Measurements from ENCODE around the gene ERICH4.
A peak's percentile ranks its signal among the peaks of the same experiment; 100 is the strongest.
"Not testable (repeated sequence)": the region's sequence is repeated elsewhere in the genome, so short reads cannot be mapped to it uniquely, and the experiment has no call there.

Gene ERICH4

DNA sequence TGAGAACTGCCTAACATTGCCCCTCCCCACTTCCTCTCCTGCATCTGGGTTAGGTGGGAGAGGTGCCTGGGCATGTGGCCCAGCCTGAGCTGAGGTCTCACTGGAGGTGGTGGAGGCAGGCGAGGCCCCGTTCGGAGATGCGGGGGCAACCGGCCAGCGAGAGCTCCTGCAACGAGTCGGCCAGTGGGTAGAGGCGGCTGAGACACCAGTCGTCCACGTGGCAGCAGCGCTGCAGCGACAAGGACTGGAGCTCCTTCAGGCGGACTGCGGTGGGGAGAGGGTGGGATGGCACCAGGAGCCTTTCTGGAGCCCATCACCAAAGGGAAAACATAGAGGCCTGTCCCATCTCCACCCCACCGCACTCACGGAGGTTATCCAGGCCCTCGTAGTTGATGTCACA lies 9.8 kb upstream of the ERICH4 start:
- Histone ChIP-seq H3K4me3 (ENCODE audit: low read depth in 1 of 5, low read length in 5 of 5) (no peak overlapping the region), H3K27me3 (ENCODE audit: control insufficient read depth in 5 of 5, insufficient read depth in 4 of 5, low read length in 5 of 5) (no peaks in the 10 kb centered on the region), H3K9ac (ENCODE audit: low read length in 5 of 5) (no peak overlapping the region), H3K4me1 (ENCODE audit: control insufficient read depth in 5 of 5, insufficient read depth in 5 of 5, low read length in 5 of 5) (peaks cover 0 to 17% (median 5%) of the 10 kb centered on the region in 5 donors), H3K36me3 (ENCODE audit: control insufficient read depth in 5 of 5, insufficient read depth in 5 of 5, low read length in 5 of 5) (peaks cover 0 to 46% (median 40%) of the 10 kb centered on the region in 5 donors), H3K9me3 (ENCODE audit: control insufficient read depth in 5 of 5, low read length in 5 of 5) (no peaks in the 10 kb centered on the region), H3K27ac (ENCODE audit: low read depth, low read length) (no peak overlapping the region)

- peaks cover 0 to 46% (median 38%) of the 10 kb centered on the region in 5 donors for H3K36me3 ChIP-seq (ENCODE audit: control insufficient read depth in 5 of 5, insufficient read depth in 5 of 5, low read length in 5 of 5)
- no peak overlapping the region for H3K4me3 ChIP-seq (ENCODE audit: low read depth in 1 of 5, low read length in 5 of 5)
- H3K4me1 ChIP-seq (ENCODE audit: control insufficient read depth in 5 of 5, insufficient read depth in 5 of 5, low read length in 5 of 5) = peaks cover 3 to 14% (median 6%) of the 10 kb centered on the region in 5 donors
- no peaks in the 10 kb centered on the region for H3K9me3 ChIP-seq (ENCODE audit: control insufficient read depth in 5 of 5, low read length in 5 of 5)
- H3K27me3 ChIP-seq (ENCODE audit: control insufficient read depth in 5 of 5, insufficient read depth in 4 of 5, low read length in 5 of 5) = no peaks in the 10 kb centered on the region
- H3K9ac ChIP-seq (ENCODE audit: low read length in 5 of 5) = no peak overlapping the region
- no peak overlapping the region for H3K27ac ChIP-seq (ENCODE audit: low read depth, low read length)
Observed at GRCh38 chr19:41434450-41434849, 8.5 kb upstream of the ERICH4 start.

GRCh38 chr19:41435376-41435775 lies 7.6 kb upstream of the ERICH4 start:
- not testable (repeated sequence) for H3K9me3 ChIP-seq (ENCODE audit: control insufficient read depth in 5 of 5, low read length in 5 of 5); H3K4me3 ChIP-seq (ENCODE audit: low read depth in 1 of 5, low read length in 5 of 5); H3K9ac ChIP-seq (ENCODE audit: low read length in 5 of 5); H3K27ac ChIP-seq (ENCODE audit: low read depth, low read length); H3K27me3 ChIP-seq (ENCODE audit: control insufficient read depth in 5 of 5, insufficient read depth in 4 of 5, low read length in 5 of 5)
- peaks cover 7 to 18% (median 9%) of the 10 kb centered on the region in 5 donors for H3K4me1 ChIP-seq (ENCODE audit: control insufficient read depth in 5 of 5, insufficient read depth in 5 of 5, low read length in 5 of 5)
- peaks cover 0 to 46% (median 38%) of the 10 kb centered on the region in 5 donors for H3K36me3 ChIP-seq (ENCODE audit: control insufficient read depth in 5 of 5, insufficient read depth in 5 of 5, low read length in 5 of 5)

GRCh38 chr19:41435936-41436673 lies 6.9 kb upstream of the ERICH4 start:
- Histone ChIP-seq H3K4me3 (ENCODE audit: low read depth in 1 of 5, low read length in 5 of 5) (no peak overlapping the region), H3K9me3 (ENCODE audit: control insufficient read depth in 5 of 5, low read length in 5 of 5) (no peaks in the 10 kb centered on the region), H3K36me3 (ENCODE audit: control insufficient read depth in 5 of 5, insufficient read depth in 5 of 5, low read length in 5 of 5) (peaks cover 0 to 40% (median 35%) of the 10 kb centered on the region in 5 donors), H3K4me1 (ENCODE audit: control insufficient read depth in 5 of 5, insufficient read depth in 5 of 5, low read length in 5 of 5) (peaks cover 7 to 16% (median 9%) of the 10 kb centered on the region in 5 donors), H3K9ac (ENCODE audit: low read length in 5 of 5) (no peak overlapping the region), H3K27ac (ENCODE audit: low read depth, low read length) (no peak overlapping the region), H3K27me3 (ENCODE audit: control insufficient read depth in 5 of 5, insufficient read depth in 4 of 5, low read length in 5 of 5) (no peaks in the 10 kb centered on the region)

- Histone ChIP-seq H3K9ac (ENCODE audit: low read length in 5 of 5) (no peak overlapping the region), H3K4me1 (ENCODE audit: control insufficient read depth in 5 of 5, insufficient read depth in 5 of 5, low read length in 5 of 5) (peaks cover 7 to 15% (median 9%) of the 10 kb centered on the region in 5 donors)
Observed at GRCh38 chr19:41436674-41436951, 6.3 kb upstream of the ERICH4 start.

GRCh38 chr19:41437944-41438574 lies 4.9 kb upstream of the ERICH4 start:
- Histone ChIP-seq H3K36me3 (ENCODE audit: control insufficient read depth in 5 of 5, insufficient read depth in 5 of 5, low read length in 5 of 5) (peaks cover 0 to 21% (median 16%) of the 10 kb centered on the region in 5 donors), H3K27ac (ENCODE audit: low read depth, low read length) (no peak overlapping the region), H3K4me3 (ENCODE audit: low read depth in 1 of 5, low read length in 5 of 5) (no peak overlapping the region), H3K9me3 (ENCODE audit: control insufficient read depth in 5 of 5, low read length in 5 of 5) (no peaks in the 10 kb centered on the region), H3K4me1 (ENCODE audit: control insufficient read depth in 5 of 5, insufficient read depth in 5 of 5, low read length in 5 of 5) (peaks cover 7 to 15% (median 9%) of the 10 kb centered on the region in 5 donors), H3K27me3 (ENCODE audit: control insufficient read depth in 5 of 5, insufficient read depth in 4 of 5, low read length in 5 of 5) (peaks cover 0 to 11% (median 0%) of the 10 kb centered on the region in 5 donors), H3K9ac (ENCODE audit: low read length in 5 of 5) (no peak overlapping the region)

More at GRCh38 chr19:41436674-41436951, 6.3 kb upstream of the ERICH4 start:
- H3K27ac ChIP-seq (ENCODE audit: low read depth, low read length) = no peak overlapping the region
- H3K27me3 ChIP-seq (ENCODE audit: control insufficient read depth in 5 of 5, insufficient read depth in 4 of 5, low read length in 5 of 5) = peaks cover 0 to 3% (median 0%) of the 10 kb centered on the region in 5 donors
- no peak overlapping the region for H3K4me3 ChIP-seq (ENCODE audit: low read depth in 1 of 5, low read length in 5 of 5)
- no peaks in the 10 kb centered on the region for H3K9me3 ChIP-seq (ENCODE audit: control insufficient read depth in 5 of 5, low read length in 5 of 5)
- H3K36me3 ChIP-seq (ENCODE audit: control insufficient read depth in 5 of 5, insufficient read depth in 5 of 5, low read length in 5 of 5) = peaks cover 0 to 36% (median 30%) of the 10 kb centered on the region in 5 donors

- Histone ChIP-seq H3K9me3 (ENCODE audit: control insufficient read depth in 5 of 5, low read length in 5 of 5) (no peaks in the 10 kb centered on the region), H3K4me3 (ENCODE audit: low read depth in 1 of 5, low read length in 5 of 5) (peak within 1 kb of the TSS; percentile 77 to 99 (median 90)), H3K36me3 (ENCODE audit: control insufficient read depth in 5 of 5, insufficient read depth in 5 of 5, low read length in 5 of 5) (peaks cover 0 to 15% (median 11%) of the 10 kb centered on the region in 5 donors), H3K4me1 (ENCODE audit: control insufficient read depth in 5 of 5, insufficient read depth in 5 of 5, low read length in 5 of 5) (peaks cover 7 to 15% (median 9%) of the 10 kb centered on the region in 5 donors), H3K27ac (ENCODE audit: low read depth, low read length) (peak within 1 kb of the TSS; percentile 98), H3K27me3 (ENCODE audit: control insufficient read depth in 5 of 5, insufficient read depth in 4 of 5, low read length in 5 of 5) (peaks cover 0 to 15% (median 0%) of the 10 kb centered on the region in 5 donors), H3K9ac (ENCODE audit: low read length in 5 of 5) (peak within 1 kb of the TSS; percentile 77 to 95 (median 79))
Observed at GRCh38 chr19:41439441-41440222, 3.3 kb upstream of the ERICH4 start, which contains the start of gene DMAC2. Gene DMAC2, minus strand, starts transcription at chr19:41439912. Its CDS starts 13 bp downstream, at chr19:41439899.

DNA sequence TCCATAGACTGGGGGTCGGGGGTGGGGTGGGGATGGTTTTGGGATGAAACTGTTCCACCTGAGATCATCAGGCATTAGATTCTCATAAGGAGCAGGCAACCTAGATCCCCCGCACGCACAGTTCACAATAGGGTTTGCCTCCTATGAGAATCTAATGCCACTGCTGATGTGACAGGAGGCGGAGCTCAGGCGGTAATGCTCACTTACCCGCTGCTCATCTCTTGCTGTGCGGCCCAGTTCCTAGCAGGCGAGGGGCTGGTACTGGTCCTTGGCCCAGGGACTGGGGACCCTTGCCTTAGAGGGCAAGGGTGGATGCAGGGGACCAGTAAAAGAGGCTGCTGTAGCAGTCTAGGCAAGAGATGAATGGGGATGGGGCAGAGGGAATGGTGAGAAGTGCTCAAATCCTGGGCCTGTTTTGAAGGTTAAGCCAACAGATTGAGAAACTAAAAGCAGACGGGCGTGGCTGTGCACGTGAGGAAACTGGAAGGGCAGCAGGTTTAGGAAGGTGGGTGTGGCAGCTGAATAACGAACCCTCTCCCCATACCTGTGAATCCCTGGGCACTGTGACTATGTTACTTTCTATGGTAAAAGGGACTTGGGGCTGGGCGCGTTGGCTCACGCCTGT lies 1.5 kb upstream of the ERICH4 start:
- Histone ChIP-seq H3K4me3 (ENCODE audit: low read depth in 1 of 5, low read length in 5 of 5) (no peak overlapping the region), H3K9ac (ENCODE audit: low read length in 5 of 5) (no peak overlapping the region), H3K27me3 (ENCODE audit: control insufficient read depth in 5 of 5, insufficient read depth in 4 of 5, low read length in 5 of 5) (peaks cover 3 to 23% (median 4%) of the 10 kb centered on the region in 5 donors), H3K9me3 (ENCODE audit: control insufficient read depth in 5 of 5, low read length in 5 of 5) (no peaks in the 10 kb centered on the region), H3K36me3 (ENCODE audit: control insufficient read depth in 5 of 5, insufficient read depth in 5 of 5, low read length in 5 of 5) (peaks cover 0 to 11% (median 6%) of the 10 kb centered on the region in 5 donors), H3K4me1 (ENCODE audit: control insufficient read depth in 5 of 5, insufficient read depth in 5 of 5, low read length in 5 of 5) (peaks cover 7 to 15% (median 9%) of the 10 kb centered on the region in 5 donors), H3K27ac (ENCODE audit: low read depth, low read length) (no peak overlapping the region)

DNA sequence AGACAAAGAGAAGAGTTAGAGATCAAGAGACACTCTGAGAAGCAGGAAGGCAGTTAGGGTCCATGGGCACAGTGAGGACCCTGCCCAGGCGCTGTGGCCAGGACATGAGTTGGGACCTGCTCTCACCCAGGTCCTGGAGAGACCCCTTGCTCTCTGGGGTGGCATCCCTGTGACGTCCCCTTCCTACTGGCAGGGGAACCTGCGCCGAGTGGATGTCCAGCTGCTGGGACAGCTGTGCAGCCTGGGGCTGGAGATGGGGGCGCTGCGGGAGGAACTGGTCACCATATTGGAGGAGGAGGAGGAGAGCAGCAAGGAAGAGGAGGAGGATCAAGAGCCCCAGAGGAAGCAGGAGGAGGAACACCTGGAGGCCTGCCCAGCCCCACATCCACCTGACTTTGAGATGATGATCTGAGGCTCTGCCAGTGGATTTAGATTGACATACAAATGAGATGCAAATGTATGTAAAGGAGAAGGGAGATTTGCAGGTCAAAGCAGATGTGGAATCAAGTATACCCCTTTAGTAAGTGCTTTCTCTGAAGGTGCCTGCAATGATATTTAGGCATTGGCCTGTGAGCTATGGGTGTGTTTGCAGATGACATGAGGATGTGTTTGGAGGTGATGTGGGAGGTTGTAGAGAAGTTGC lies 978 bp downstream of the ERICH4 start:
- H3K36me3 ChIP-seq (ENCODE audit: control insufficient read depth in 5 of 5, insufficient read depth in 5 of 5, low read length in 5 of 5) = no peaks in the 10 kb centered on the region
- H3K27ac ChIP-seq (ENCODE audit: low read depth, low read length) = no peak overlapping the region
- H3K4me3 ChIP-seq (ENCODE audit: low read depth in 1 of 5, low read length in 5 of 5) = no peak overlapping the region
- peaks cover 7 to 13% (median 9%) of the 10 kb centered on the region in 5 donors for H3K4me1 ChIP-seq (ENCODE audit: control insufficient read depth in 5 of 5, insufficient read depth in 5 of 5, low read length in 5 of 5)
- peaks cover 3 to 24% (median 9%) of the 10 kb centered on the region in 5 donors for H3K27me3 ChIP-seq (ENCODE audit: control insufficient read depth in 5 of 5, insufficient read depth in 4 of 5, low read length in 5 of 5)
- no peak overlapping the region for H3K9ac ChIP-seq (ENCODE audit: low read length in 5 of 5)
- H3K9me3 ChIP-seq (ENCODE audit: control insufficient read depth in 5 of 5, low read length in 5 of 5) = no peaks in the 10 kb centered on the region

All from subcutaneous abdominal adipose tissue (tissue), 5 donors.